Measurements from ENCODE around the gene STRN3. TPM values are rescaled to one million over a fixed set of nuclear protein-coding genes. Genes with fewer than 3 reads are reported as not detected.
"Not testable (repeated sequence)": the region's sequence is repeated elsewhere in the genome, so short reads cannot be mapped to it uniquely, and the experiment has no call there.

STRN3 gene, protein sequence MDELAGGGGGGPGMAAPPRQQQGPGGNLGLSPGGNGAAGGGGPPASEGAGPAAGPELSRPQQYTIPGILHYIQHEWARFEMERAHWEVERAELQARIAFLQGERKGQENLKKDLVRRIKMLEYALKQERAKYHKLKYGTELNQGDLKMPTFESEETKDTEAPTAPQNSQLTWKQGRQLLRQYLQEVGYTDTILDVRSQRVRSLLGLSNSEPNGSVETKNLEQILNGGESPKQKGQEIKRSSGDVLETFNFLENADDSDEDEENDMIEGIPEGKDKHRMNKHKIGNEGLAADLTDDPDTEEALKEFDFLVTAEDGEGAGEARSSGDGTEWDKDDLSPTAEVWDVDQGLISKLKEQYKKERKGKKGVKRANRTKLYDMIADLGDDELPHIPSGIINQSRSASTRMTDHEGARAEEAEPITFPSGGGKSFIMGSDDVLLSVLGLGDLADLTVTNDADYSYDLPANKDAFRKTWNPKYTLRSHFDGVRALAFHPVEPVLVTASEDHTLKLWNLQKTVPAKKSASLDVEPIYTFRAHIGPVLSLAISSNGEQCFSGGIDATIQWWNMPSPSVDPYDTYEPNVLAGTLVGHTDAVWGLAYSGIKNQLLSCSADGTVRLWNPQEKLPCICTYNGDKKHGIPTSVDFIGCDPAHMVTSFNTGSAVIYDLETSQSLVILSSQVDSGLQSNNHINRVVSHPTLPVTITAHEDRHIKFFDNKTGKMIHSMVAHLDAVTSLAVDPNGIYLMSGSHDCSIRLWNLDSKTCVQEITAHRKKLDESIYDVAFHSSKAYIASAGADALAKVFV
- 15.2 and 18.5 TPM in 2 replicates for total RNA-seq (2014; rRNA removed; shearing (Covaris generic))

DNA sequence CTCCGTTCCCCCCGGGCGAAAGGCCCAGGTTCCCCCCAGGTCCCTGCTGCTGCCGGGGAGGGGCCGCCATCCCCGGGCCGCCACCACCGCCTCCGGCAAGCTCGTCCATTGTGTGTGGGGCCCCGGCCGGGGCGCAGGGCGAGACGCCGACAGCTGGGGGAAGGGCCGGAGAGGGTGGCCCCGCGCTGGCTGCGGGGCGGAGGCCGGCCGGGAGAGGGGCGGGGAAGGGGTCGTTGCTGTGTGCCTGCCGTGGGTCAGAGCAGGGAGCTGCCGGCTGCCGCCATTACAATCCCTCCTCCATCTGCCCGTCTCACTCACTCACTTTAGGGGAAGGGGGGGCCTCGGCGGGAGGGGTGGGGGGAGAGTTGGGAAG lies at the start of gene STRN3:
Gene STRN3, minus strand, starts transcription at position 303 of the 373 bp plus-strand sequence. Its CDS starts 194 bp downstream, at position 109.
- no peak for DNase-seq (ENCODE audit: low spot score)

DNA sequence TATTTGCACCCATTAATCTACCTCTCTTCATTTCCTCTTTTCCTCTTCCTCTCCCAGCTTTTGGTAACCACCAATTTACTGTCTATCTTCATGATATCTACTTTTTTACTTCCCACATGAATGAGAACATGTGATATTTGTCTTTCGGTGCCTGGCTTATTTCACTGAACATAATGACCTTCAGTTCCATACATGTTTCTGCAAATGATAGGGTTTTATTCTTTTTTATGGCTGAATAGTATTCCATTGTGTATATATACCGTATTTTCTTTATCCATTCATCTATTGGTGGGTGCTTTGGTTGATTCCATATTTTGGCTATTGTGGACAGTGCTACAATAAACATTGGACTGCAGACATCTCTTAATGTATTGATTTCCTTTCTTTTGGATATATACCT lies 49.0 kb upstream of the STRN3 start:
- no peak for DNase-seq (ENCODE audit: low spot score)

DNA sequence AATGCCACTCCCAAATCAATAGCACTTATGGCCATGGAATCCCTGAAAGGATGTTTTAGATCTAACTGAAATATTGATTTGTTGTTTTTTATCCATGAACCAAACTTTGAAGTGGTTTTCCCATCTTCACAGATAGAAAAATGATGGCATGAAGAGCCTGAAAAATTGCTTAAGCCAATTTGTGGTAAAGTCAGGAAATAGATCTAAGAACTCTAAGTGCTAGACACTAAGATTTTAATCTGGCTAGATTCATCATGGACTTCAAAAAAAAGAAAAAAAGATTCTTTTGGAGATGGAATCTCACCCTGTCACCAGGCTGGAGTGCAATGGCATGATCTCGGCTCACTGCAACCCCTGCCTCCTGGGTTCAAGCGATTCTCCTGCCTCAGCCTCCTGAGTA lies 45.0 kb upstream of the STRN3 start:
- no peak for DNase-seq (ENCODE audit: low spot score)

DNA sequence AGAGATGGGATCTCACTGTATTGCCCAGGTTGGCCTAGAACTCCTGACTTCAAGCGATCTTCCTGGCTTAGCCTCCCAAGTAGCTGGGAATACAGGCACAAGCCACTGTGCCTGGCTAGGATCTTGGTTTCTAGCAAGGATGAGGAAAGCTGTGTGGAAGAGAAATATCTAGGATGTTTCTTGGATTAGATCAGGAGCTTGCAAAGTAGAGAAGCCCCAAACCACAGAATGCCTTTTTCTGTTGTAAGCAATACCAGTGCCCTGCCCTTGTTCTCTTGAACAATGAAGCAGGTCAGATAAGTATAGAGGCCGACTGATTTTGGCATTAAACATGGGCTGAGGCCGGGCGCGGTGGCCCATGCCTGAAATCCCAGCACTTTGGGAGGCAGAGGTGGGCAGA lies 44.3 kb upstream of the STRN3 start:
- peak; percentile 51 for DNase-seq (ENCODE audit: low spot score)

DNA sequence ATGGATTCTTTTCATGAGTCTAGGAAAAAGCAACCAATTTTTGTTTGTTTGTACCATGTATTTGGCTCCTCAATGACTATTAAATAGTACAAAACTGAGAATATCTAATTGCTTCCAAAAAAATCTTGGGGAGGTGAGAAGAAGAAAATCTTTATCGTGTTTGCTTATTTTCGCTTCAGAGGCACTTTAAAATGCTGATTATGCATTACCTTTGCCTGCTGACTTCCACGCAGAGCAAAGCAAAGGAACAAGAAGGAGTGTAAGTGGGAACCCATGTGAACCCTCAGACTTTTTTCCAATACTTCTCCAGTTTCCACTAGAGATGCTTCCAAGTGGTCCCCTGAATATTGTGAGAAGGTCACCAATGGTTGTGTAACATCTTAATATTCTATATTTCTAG lies 43.2 kb upstream of the STRN3 start:
- no peak for DNase-seq (ENCODE audit: low spot score)

DNA sequence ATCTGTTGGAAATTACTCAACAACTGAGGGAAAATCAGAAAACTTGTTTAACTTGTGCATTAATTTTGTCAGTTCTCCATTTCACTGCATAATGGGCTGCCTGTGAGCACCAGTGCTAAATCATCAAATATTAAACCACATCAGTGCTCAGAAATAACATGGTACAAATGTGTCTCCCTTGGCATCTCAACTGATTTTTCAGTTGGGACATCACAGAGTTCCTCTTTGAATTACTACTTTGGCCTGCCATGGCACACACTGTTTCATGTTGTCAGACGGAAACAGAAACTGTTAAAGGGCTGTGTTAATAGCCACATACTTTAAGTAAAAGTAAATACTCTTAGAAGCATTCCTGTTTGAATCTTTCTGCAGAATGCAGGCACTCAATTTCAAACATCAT lies 42.1 kb upstream of the STRN3 start:
- DNase-seq (ENCODE audit: low spot score), result no peak

DNA sequence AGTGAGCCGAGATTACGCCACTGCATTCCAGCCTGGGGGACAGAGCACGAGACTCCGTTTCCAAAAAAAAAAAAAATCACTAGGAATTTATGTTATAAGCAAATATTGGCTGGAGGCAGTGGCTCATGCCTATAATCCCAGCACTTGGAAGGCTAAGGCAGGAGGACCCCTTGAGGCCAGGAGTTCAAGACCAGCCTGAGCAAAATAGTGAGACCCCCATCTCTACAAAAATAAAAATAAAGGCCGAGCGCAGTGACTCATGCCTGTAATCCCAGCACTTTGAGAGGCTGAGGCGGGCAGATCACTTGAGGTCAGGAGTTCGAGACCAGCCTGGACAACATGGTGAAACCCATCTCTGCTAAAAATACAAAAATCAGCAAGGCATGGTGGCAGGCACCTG lies 36.7 kb upstream of the STRN3 start:
- DNase-seq (ENCODE audit: low spot score), result not testable (repeated sequence)

DNA sequence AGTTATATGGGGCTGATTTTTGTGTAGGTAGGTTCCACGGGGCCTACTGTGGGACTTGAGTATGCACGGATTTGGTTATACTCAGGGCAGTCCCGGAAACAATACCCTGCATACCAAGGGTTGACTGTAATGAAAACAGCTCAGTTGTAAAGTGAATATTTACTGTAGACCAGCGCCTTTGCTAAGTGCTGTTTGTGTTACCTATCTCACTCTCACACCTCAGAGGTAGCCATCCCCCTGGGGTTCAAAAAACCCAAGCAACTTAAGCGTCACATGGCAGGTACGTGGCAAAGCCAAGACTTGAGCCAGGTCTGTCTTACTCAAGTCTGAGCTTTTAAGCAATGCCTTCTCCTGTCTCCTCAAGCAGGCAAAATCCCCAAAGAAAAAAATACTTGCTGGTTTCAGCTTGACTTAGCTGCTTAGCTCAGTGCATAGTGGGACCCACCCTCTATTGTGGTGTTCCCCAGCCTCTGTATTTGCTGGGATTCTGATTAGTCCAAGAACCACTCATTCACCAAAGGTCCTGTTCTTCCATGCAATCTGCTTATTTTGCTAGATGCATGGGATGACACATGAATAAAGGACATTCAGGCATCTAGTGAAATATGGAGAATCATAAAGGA lies 34.2 kb upstream of the STRN3 start:
- DNase-seq (ENCODE audit: low spot score), result no peak

DNA sequence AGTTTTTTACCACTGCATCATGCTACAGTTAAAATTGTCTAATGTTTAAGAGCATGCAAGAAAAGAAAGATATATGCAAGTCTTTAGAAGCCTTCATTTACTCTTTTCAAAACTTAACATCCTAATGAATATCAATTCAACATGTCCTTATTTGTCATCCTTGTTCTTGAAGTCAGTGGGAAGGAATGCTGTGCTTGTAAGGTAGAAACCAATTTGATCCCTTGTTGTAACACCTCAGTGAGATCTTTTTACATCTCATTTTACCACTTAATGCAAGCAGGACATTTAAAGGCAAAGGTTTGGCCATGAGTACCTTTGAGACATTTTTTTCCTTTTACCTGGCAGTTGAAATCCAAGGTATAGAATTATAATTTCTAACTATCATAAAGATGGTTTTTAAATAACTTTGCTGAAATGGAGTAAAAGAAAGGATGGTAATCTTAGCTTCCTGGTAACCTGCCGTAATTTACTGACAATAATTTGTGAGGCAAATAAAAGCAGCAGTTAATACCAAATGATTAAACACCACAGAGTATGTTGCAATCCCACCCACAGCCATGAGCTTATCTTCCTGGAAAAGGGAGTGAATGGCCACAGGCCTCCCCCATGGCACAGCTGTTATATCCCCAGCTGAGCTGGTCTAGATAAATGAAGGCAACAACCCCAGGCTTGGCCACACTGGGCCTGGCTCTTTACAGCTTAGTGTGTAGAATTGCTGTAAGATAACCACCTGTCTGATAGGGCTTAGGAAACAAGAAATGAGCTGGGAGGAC lies 33.2 kb upstream of the STRN3 start:
- DNase-seq (ENCODE audit: low spot score), result peak; percentile 72

DNA sequence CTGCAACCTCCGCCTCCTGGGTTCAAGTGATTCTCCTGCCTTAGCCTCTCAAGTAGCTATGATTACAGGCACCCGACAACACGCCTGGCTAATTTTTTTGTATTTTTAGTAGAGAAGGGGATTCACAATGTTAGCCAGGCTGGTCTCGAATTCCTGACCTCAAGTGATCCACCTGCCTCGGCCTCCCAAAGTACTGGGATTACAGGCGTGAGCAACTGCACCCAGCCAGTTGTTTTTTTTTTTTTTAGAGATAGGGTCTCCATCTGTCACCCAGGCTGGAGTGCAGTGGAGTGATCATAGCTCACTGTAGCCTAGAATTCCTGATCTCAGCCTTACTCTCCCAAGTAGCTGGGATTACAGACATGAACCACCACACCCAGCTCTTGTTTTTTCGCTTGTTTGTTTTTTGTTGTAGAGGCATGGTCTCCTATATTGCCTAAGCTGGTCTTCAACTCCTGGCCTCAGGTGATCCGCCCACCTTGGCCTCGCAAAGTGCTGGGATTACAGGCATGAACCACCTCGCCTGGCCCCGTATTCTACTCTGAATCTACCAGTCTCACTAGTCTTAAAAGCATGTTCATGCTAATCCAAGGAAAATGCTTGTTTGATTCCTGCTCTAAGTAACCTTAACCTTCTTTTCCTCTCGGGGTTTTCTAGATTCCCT lies 31.7 kb upstream of the STRN3 start:
- no peak for DNase-seq (ENCODE audit: low spot score)

DNA sequence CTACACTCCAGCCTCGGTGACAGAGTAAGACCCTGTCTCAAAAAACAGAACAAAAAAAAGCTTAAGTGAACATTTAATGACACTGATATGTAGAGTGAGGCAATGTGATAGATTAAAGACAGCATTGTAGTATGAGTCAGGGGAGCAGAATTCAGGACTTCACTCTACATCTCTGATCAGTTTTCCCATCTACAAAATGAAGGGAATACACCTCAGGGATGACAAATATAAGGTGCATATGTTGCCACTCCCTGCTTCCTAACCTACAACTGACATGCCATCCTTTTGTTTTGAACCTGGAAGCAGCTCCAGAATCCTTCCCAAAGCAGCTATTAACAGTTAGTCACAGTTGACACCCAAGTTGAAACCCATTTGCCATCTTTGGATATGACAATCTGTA lies 30.9 kb upstream of the STRN3 start:
- no peak for DNase-seq (ENCODE audit: low spot score)

DNA sequence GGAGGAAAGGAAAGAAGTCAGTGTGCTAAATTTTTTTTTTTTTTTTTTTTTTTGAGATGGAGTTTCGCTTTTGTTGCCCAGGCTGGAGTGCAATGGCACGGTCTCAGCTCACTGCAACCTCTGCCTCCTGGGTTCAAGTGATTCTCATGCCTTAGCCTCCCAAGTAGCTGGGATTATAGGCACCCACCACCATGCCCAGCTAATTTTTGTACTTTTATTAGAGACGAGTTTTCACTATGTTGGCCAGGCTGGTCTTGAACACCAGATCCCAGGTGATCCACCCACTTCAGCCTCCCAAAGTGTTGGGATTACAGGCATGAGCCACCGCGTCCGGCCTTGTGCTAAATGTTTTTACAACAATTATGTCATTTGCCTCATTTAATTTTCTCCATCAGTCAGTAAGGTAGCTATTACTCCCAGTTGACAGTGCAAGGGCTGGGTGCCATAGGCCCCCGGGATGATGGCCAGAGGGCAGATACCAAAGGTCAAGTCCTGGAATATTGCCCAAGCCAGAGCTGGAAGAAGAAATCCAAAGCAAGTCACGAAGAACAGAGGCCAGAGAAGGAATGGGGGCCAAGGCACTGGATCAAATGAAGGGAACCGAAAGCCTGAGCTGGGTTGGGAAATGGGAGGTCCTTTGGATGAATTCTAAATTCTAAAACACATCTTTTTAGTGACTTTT lies 26.9 kb upstream of the STRN3 start:
- not testable (repeated sequence) for DNase-seq (ENCODE audit: low spot score)

DNA sequence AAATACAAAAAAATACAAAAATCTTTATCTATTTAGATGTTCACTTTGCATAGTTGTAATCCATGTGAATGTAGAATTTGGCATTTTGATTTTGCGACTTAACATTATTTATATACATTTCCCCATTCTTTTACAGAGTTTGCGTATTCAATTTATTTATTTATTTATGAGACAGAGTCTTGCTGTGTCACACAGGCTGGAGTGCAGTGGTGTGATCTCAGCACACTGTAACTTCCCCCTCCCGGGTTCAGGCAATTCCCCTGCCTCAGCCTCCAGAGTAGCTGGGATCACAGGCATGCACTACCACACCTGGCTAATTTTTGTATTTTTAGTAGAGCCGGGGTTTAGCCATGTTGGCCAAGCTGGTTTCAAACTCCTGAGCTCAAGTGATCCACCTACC lies 25.3 kb upstream of the STRN3 start:
- no peak for DNase-seq (ENCODE audit: low spot score)

DNA sequence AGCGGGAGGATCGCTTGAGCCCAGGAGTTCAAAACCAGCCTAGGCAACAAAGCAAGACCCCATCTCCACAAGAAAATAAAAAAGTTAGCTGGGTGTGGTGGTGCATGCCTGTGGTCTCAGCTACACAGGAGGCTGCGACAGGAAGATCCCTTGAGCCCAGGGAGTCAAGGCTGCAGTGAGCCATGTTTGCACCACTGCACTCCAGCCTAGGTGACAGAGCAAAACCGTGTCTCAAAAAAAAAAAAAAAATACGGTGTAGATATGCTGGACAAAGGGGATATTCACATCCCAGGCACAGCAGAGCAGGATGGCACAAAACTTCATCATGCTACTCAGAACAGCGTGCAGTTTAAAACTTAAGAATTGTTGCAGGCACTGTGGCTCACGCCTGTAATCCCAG lies 24.8 kb upstream of the STRN3 start:
- no peak for DNase-seq (ENCODE audit: low spot score)

DNA sequence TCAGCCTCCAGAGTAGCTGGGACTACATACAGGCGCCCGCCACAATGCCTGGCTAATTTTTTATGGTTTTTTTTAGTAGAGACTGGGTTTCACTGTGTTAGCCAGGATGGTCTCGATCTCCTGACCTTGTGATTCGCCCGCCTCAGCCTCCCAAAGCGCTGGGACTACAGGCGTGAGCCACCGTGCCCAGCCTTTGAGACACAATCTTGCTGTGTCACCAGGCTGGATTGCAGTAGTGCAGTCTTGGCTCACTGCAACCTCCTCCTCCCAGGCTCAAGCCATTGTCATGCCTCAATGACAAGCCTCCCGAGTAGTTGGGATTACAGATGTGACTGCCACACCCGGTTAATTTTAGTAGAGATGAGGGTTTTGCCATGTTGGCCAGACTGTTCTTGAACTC lies 21.3 kb upstream of the STRN3 start:
- DNase-seq (ENCODE audit: low spot score), result no peak

DNA sequence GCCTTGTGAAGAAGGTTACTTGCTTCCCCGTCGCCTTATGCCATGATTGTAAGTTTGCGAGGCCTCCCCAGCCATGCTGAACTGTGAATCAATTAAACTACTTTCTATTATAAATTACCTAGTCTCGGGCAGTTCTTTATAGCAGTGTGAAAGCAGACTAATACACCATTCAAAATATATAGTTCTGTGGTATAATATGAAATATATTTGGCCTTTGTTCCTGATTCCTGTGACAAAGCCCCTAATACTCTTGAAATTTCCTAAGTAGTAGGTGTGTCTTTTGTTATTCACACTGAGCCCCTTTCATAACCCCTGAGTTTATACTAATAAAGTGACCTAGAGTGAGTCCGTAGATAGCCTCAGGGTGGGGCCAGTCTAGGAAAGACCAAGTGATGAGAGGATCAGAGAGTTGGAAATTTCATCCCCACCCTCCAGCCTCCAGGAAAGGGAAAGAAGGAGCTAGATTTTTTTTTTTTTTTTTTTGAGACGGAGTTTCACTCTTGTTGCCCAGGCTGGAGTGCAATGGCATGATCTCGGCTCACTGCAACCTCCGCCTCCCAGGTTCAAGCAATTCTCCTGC lies 19.4 kb upstream of the STRN3 start:
- DNase-seq (ENCODE audit: low spot score), result no peak

DNA sequence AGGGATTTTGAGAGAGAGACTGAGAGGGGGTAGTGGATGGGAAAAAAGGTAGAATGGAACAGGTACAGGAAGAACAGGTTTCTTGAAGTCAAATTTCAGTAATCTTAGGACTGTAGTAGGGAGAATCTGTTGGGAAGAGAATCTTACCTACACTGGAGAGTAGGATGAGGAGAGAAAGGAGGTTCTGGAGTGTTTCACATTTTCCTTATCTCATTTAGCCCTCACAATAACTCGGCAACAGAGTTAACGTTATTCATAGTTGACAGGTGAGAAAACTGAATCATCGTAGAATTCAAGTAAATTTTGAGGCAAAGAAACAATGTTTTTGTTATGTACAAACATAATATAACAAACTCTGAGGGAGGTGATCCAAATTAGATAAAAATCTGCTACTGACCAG lies 17.2 kb upstream of the STRN3 start:
- DNase-seq (ENCODE audit: low spot score), result no peak

DNA sequence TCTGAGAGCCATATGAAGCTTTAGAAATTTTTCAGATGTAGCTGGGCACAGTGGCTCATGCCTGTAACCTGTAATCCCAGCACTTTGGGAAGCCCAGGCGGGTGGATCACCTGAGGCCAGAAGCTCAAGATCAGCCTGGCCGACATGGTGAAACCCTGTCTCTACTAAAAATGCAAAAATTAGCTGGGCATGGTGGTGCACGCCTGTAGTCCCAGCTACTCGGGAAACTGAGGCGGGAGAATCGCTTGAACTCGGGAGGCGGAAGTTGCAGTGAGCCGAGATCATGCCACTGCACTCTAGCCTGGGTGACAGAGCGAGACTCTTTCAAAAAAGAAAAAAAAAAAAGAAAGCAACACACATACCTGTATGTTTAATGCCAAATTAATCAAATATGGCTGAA lies 16.7 kb upstream of the STRN3 start:
- DNase-seq (ENCODE audit: low spot score), result not testable (repeated sequence)

DNA sequence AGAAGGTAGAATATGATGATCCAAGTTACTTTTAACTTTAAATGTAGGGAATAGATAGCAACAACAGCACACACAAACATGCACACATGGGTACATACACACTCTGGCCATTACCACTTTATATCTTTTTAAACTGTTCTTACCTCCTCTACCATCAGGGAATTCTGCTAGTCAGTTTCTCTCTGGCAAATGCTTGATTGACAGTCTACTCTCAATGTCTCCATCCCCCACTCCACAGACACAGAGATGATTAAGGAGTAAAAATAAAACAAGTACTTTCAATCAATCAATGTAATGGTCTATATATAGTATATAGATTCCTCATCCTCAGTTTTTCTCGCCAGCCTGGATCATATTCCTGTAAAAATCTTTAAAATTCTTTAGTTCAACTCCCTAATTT lies 16.1 kb upstream of the STRN3 start:
- DNase-seq (ENCODE audit: low spot score), result no peak

DNA sequence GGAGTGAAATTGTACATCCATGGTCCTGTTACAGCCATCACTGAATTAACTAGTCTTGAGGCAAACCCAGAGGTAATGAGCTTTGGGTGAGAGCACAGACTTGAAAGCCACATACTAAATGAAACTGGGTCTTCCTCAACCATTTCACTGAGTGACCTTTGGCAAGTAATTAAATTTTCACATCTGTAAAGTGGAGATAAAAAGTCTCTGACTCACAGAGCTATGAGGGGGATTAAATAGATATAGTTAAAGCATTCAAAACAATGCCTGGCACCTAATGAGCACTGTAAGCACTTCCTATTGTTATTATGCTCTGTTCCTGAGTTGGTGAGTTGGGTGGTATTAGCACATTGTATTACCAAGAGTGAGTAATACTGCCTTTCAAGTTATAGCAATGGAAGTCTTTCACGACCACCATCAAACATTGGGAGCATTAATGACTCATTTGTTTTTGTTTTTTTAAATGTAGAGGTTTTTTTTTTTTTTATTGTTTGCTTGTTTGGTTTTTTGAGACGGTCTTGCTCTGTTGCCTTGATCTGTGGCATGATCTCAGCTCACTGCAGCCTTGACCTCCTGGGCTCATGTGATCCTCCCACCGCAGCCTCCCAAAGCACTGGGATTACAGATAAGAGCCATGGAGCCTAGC lies 12.5 kb upstream of the STRN3 start:
- no peak for DNase-seq (ENCODE audit: low spot score)
